RPMI8226 (cell line): ENCODE results near the gene RHEX.

Experiments used
- DNase-seq: peaks from one replicate; pipeline ENCODE4 v3.0.0-alpha.2; 2015

RHEX gene

DNA sequence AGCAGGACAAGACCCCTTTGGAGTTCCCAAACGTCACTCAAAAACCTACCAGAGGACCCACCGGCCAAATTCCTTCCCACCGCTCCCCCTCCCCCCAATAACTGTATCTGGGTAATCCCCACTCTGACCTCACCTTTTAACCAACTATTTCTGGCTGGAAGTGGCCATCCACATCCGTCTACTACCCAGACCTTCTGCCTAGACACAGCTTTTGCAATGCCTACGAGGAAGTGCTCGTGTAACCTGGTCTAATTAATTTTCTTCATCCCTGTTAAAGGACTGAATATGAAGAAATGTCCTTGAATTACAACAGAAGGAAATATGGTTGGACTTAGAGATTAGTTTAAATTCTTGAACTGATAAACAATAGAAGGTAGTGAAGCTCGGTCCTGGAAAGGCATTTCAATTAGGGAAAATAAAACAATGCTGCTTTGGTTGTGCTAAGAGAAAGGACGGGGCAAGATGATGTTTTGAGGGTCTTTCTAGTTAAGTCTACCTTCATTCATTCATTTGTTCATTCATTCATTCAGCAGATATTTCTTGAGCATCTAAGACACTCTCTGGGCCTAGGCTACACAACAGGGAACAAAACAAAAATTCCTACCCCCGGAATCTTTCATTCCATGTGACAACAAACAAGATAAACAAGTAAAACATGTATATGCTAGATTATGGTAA, 45.4 kb downstream of the RHEX start:
- DNase-seq = no peak

DNA sequence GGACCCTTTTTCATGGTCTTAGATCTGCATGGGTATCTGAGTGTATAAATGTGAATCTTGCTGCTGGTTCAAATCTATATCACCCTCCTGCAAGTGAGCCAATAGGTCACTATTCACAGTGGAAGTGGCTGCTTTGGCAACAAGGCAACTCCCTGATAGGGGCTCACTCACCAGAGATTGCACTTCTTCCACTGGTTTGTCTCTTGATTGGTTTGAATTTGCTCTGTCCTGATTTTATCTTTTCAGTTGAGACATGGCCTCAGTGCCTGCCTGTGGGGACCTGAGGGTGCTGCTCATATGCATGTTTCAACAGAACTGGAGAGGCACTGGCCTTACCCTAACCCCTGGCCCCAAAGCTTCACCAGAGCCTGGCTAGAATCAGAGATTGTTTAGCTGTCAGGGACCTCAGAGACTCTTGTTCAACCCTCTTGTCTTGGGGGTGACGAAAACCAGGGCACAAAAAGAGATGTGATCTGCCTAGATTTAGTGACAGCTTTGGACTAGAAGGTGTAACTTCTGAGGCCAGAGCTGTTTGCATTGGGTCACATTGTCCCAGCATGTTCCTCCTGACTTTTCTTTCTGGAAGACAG, 47.3 kb downstream of the RHEX start:
- DNase-seq = no peak

DNA sequence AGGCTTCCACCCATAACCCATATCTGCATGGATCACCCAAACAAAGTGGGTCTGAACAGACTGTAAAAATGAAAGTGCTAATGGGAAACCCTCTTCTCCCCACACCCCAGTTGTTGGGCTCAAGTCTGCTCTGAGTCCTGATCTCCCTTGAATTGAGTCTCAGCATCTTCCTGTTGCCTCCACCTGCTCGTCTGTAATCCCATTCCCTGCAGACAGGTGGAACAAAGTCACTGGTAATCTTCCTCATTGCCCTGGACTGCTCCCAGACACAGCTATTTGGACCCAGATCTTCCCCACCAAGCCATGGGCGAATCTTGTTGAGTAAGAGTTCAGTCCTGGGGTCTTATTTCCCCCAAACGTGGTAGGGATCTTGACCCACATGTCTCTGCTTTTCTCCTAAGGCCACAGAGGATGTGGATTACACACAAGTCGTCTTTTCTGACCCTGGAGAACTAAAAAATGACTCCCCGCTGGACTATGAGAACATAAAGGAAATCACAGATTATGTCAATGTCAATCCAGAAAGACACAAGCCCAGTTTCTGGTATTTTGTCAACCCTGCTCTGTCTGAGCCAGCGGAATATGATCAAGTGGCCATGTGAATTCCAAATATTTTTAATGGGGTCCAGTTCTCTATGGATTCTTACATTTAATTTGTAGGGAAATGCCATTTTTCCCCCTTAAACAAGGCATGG, 48.5 kb downstream of the RHEX start:
- DNase-seq = no peak

DNA sequence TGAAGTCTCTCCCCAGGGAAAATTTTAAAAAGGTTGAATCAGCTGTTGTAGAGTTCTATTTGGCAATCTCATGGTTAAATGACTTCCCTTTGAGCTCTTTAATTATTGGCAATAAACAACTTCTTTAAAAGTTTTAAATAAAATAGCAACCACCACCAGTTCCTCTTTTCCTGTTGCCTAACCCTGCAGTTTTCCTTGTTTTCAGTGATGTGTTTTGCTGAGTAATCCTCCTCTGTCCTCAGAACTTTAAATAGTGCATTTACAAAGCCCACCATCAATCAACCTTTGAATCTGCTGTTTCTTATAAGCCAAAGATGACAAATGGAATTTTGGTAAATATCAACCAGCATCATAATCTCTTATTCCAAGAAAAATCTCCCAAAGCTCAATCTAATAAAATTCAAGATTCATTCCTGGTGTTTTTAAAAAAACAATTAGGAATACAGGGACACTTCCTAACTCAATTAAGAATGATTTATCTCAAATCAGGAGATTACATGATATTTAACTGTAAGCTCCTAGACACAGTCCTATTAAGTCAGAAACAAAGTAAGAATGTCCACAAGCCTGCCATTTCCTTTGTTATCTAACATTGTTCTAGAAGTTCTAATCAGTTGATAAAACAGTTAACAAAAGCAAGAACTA, 49.4 kb downstream of the RHEX start:
- no peak for DNase-seq

DNA sequence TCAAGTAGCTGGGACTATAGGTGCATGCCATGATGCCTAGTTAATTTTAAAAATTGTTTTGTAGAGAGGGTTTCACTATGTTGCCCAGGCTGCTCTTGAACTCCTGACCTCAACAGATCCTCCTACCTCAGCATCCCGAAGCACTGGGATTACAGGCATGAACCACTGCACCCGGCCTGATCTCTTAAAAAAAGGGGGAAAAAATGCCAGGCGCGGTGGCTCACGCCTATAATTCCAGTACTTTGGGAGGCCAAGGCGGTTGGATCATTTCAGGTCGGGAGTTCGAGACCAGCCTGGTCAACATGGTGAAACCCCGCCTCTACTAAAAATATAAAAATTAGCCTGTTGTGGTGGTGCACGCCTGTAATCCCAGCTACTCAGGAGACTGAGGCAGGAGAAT, 51.0 kb downstream of the RHEX start:
- DNase-seq = no peak

DNA sequence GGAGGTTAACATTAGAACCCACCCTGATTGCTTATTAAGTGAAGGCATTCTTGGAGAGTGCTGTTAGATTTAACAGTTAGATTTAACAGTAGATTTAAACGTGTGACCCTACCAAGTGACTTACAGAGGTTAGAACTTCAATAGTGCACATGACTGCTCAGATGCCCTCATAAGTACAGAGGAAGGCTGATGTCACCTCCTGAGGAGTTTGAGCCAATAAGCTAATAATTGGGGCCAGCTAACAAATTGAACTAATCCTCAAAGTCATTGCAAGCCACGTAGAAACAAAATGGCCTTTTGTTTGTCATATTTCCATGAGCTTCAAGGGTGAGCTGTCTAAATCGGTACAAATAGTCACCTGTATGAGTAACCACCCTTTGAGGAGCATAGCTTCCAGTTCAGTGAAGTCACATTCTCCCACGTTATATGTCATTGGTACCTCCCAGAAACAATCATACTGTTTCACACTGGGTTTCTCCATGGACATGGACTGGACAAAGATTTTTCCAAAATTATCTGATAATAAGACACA, 52.6 kb downstream of the RHEX start:
- no peak for DNase-seq

DNA sequence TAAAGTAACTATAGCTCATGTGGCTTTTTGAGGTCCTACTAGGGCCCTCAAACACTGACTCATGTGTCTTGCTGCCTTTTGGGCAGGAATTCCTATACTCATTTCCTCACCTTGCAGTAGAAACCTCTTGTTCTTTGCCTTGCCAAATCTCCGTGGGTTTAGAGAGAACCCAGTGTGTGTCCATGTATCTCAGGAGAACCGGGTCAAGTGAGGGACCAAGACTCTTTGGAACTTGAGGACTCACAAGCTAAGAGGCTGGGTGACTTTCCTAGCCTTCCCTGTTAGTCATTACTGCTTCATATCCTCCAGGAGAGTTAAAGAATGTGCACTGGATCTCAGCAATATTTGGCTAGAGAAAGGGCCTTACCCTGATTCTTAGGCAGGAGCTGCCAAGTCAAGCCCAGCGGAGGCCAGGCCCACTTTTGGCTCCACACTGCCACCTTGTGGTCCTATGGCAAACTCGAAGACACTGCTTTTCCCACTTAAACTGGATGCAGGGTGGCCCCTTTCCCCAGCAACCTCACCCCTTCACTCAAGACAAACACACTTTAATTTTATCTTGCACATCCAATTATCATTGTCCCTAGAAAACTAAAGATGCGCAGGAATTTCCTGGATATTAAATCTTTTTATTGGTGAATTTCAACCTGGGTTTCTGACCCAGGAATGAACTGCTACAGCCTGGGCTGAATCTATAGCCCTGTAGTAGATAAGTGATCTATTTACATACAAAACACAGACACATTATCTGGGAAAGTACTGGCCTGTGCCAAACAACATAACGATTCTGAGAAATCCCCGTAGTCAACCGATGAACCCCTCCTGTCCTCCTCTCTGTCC, 53.6 kb downstream of the RHEX start:
- DNase-seq = peak; percentile 88

DNA sequence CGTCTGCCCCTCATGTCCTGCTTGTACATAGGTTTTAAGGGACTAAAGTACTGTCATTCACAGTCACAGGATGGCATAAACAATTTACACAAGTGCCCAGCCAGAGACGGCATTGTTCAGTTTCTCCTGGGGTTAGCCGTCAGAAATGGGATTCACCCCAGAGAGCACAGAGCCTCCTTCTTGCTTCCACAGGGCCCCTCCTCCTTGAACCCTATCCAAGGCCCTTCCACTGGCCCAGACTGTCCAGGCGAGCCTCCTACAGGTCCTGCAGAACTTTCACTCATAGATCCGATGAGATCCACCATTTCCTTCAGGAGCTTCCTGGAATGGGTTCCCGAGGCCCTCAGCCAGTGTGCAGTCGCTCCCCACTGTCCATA, 54.2 kb downstream of the RHEX start:
- DNase-seq = no peak

DNA sequence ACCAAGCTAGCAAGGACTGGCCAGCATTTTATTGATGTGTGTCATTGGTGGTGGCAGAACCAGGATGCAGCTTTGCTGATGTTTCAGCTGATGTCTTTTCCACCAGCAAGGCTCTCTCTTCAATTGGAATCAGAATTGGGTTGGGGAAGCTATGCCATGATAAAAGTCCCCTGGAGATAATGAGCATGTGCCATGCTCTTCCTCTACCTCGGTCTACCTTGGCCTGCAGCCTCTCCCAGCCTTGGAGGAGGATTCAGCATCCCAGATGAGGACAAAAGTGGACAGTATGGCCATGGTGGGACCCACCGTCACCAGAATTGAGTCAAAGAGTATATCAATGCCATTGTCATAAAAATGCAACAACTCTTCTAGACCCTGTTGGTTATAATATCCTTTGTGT, 55.7 kb downstream of the RHEX start:
- DNase-seq = no peak

DNA sequence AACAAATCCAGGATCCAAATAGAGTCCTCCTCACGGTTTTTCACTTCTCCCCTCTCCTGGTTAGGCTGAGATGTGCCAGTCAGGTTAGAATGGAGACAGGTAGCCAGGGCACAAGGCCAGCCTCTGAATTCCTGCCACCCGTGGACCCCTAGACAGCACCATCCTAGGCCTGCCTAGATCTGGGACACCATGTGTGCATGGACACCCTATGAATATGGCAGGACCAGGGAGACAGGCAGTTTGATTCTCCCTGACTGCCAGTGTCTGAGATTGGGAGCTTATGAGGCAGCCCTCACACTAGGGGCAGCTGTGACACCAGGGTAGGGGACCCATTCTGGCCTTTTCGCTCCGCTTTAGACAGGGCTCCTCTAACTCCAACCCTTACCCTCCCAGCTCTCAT, 56.7 kb downstream of the RHEX start:
- no peak for DNase-seq

DNA sequence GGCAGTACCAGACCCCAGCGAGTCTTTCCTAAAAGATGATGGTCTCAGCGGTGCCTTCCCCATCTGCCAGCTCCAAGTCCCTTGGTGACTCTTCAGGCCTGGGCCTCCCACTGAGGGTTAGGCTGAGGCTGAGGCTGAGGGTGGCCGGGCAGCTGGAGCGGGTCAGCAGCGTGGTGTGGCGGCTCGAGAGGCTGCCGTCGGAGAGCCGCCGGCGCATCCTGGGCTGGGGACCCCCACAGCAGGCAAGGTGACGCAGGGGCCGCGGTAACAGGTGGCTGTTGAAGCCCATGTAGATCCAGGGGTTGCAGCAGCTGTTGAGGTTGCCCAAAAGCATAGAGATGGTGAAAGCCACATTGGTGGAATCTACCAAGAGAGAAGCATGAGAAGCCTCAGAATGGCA, 57.2 kb downstream of the RHEX start:
- DNase-seq = no peak

DNA sequence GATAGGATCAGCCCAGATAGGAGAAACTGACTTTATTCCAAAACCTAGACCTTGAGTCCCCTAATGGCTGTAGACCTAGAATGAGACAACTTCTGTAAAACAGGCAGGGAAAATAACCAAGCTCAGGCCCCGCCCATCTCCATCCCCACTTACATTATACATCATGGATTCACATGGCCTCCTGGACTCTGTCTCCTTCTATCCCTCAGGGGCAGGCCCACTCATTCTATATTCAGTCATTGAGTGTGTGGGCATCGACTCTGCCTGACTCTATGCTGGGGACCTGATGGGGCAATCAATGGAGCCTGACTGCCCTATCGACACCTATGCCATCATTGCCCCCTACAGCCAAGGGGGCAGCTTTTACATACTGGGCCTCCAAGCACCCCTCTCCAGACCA, 57.8 kb downstream of the RHEX start:
- no peak for DNase-seq

DNA sequence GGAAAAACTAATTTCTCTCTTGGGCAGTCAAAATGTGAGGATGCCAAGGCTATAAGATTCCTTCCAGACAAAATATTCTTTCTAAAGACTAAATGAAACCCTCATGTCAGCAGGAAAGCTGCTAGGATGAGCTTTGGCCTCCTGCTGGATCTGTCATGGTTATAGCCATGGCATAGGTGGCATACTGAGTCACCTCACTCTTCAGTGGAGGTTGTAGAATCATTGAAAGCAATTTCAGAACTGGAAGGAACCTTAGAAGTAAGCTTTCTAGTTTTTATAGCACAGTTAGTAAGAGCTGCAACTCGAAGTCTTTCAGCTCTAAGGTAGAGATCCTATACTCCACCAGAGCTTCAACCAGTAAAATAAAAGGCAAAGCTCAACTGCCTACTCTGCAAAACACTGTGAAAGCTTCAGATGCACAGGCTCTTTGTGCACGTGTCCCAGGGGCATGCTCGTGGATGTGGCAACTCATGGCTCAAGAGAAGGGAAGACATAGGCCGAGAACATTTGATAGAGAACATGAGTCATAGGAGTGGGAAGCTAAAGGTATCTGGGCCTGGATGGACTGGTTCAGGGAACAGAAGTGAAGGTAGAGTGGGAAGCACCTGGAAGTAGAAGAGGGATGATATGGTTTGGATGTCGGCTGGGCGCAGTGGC, 58.4 kb downstream of the RHEX start:
- no peak for DNase-seq

DNA sequence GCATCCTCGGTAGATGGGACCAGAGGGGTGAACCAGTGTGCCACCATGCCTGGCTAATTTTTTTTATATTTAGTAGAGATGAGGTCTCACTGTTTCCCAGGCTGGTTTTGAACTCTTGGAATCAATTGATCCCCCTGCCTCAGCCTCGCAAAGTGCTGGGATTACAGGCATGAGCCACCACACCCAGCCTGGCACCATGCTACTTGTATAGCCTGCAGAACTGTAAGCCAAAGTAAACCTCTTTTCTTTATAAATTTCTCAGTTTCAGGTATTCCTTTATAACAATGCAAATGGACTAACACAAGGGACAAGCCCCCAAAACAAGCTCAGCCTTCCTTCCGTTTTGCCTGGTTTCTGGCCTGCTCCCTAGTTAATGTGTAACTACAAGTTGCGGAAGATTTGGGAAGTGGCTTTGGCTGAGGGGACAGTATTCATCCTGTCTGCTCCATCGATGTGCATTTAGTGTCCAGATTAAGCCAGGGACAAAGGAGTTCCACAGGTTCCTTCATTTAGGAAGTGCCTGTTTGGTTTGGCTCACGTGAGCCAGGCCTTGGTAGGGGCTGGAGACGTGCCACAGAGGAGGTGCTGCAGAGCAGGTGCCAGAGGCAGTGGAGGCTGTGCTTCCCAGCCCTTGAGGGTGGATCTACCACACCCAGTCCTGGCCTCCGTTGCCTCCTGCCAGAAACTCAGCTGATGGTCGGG, 59.8 kb downstream of the RHEX start:
- no peak for DNase-seq

DNA sequence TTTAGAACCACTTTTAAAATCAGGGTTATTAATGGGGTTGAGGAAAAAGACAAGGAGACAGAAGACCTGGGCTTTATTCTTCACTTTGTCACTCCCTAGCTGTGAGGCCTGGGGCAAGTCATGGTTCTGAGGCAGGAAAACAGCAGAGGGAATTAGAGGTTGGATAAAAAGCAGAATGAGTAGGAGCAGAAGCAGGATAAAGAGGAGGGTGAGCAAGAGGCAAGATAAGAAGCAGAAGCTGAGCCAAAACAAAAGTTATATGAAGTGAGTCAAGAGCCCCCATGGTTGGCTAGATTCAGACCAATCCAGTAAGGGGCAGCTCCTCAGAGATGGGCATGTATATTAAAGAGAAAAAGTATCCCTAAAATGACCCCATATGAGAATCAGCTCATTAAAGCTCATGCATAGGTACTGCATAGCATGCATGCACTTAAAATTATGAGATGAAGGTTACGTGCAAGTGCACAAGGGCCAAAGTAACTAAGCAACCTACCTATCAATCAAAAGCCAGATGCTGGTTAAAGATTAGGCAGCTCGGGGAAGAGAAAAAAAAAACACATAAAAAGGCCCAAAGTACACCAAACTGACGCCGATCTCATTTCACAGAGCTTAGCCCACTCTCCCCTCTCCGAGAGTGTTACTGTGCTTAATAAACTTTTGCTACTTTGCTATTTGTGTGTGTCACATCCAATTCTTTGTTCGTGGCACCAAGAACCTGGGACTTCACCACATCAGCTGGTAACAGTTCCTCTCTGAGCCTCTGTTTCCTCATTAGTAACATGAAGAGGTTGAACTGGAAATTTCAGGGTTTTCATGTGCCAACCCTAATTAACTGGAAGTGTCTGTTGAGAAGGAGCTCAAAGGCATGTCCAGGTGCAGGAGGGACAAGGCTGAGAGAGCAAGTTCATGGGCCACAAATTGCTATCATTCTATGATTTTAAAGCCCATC, 62.0 kb downstream of the RHEX start:
- peak; percentile 2 for DNase-seq

DNA sequence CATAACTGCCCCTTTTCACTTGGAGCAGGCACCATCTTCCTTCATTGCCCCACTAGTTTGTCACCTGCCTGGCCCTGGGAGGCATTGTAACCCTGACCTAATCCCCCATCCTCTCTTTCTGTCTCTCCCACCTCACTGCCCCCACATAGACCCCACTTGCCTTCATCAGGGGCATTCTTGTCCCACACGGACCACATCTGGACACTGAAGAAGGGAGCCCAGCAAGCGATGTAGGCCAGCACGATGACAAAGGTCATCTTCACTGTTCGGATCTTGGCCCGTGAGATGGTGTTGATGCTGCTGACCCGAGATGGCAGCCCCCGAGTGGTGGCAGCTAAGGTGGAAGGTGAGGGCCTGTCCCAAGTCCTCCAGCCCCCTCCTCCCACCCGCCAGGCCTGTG, 62.8 kb downstream of the RHEX start:
- DNase-seq = peak; percentile 1

DNA sequence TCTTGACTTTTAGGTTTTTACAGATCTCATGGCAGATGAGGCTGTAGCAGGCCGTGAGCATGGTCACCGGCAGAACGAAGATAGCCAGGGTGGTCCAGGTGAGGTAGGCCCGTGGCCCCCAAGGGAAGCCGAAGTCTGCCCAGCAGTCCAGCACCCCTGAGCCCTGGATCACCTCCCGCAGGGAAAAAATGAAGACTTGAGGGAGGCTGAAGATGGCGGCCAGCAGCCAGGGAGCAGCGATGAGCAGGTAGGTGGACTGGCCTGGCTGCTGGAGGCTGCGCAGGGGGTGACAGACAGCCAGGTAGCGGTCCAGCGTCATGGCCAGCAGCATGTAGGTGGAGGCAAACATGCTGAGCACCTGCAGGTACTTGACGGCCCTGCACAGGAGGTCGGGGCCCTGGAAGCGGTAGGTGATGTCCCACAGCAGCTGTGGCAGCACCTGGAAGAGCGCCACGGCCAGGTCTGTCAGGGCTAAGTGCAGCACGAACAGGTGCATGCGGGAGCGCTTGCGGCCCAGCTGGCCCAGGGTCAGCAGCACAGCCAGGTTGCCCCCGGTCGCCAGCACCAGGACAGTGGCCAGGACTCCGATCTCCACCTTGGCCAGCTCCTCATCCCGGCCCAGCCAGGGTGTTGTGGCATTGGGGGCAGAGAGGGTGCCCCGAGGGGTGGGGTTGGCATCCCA, 63.4 kb downstream of the RHEX start:
- DNase-seq = peak; percentile 54

DNA sequence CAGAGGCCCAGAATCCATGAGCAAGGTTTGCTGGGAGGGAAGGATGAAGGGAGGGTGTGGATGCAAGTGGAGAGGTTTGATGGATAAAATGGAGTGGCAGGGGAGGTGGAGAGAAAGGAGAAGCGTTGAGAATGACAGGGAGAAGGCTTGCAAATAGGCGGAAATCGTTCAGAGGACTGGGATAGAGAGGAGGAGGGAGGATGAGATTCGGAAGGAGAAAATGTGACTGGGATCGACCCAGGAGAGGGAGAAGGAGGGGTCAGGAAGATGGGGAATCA, 63.8 kb downstream of the RHEX start:
- DNase-seq = peak; percentile 2

DNA sequence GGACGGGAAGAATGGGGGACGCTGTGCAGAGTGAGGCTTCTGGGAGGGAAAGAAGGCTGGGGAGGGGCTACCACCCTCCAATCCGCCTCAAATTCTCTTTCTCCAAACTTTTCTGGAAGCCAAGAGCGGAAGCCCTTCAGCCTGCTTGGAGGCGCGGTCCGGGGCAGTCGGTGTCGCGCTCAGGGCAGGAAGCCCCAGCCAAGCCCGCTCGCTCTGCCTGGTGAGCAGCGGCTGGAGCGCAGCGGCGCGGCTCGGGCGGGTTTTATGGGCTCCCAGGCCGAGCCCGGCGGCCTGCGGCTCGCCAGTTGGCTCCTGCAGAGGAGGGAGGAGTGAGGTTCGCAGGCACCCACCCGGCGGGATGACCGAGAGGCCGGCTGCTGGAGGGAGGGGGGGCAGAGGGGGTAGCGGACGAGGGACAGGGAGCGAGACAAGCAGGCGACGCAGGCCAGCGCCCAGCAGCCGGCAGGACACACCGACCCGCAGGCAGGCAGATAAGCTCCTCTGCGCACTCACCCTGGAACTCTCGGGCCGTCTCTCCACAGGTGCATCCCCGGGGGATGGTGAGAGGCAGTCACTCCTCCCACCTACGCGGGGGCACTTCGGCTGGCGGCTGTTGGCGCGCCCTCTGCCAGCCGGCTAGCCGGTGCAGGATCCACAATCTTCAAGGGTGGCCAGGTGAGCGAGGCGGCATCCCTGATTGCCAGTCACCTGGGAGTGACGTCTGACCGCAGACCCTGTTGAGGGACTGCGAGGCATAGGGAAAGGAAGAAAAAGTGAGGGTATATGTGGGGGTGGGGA, 64.4 kb downstream of the RHEX start, which contains the start of gene AVPR1B:
AVPR1B (minus strand) TSS at position 238 of the 798 bp plus-strand sequence. CDS start 498 bp downstream, outside the sequence.
- peak; percentile 87 for DNase-seq
